Mammary epithelial cell (primary cell): Measurements from ENCODE around the gene ROPN1.

Experiments used
- CTCF ChIP-seq, 2 donors: IDR thresholded peaks in 1 of 2; conservative IDR thresholded peaks in 1 of 2; 2 replicates each; pipeline ENCODE4 v1.5.1; 2011 to 2012; ENCODE audit warnings: inconsistent platforms in 2 of 2, low read length in 2 of 2, mild to moderate bottlenecking in 2 of 2, control low read depth in 1 of 2, low read depth in 1 of 2; ENCODE audit not compliant: insufficient read depth in 1 of 2; ENCODE audit errors: extremely low read depth in 1 of 2
- EZH2 ChIP-seq: IDR thresholded peaks from 2 replicates; pipeline ENCODE4 v1.6.1; 2012; ENCODE audit warnings: low read length, inconsistent platforms, borderline replicate concordance

GRCh38 chr3:123952844-123953520 lies 38.9 kb downstream of the ROPN1 start:
- no peak for TF ChIP-seq CTCF (conservative IDR thresholded peaks at IDR 0.05 in 1 of 2, IDR thresholded peaks at IDR 0.05 in 1 of 2; ENCODE audit: extremely low read depth in 1 of 2, insufficient read depth in 1 of 2, low read depth in 1 of 2, low read length in 2 of 2)
- no peak for TF ChIP-seq EZH2
